ENCODE data around the gene FIZ1.
A peak's percentile ranks its signal among the peaks of the same experiment; 100 is the strongest.

Gene FIZ1

DNA sequence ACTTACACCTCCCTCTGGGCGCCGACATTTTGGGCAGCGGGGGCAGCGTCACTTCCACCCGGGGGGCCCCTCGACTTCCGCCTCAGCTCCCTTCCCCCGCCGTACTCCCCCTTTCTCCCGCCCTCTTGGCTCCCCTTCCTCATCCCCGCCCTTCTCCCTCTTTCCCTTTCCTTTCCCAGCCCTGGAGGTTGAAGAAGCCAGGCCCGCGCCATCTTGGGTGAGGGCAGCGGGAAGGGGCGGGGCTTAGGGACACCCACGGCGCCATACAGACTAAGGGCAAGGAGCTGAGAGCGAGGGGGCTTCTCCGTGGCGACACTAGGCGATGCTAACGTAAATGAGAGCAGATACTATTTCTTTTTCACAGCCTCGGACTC is at the start of gene FIZ1:
FIZ1 (minus strand) TSS at position 50 of the 374 bp plus-strand sequence. CDS start 1,652 bp downstream, outside the sequence.
- peak; percentile 99 for DNase-seq (ENCODE audit: low spot score)

- DNase-seq (ENCODE audit: low spot score), result no peak
These were observed 49.4 kb upstream of the FIZ1 start for GRCh38 chr19:55648585-55649267.

- DNase-seq (ENCODE audit: low spot score), result peak; percentile 27
These were observed 48.6 kb upstream of the FIZ1 start, which contains the start of gene CCDC106 for GRCh38 chr19:55647732-55648584. Gene CCDC106, plus strand, starts transcription at chr19:55648212. Its CDS starts 835 bp downstream, at chr19:55649047.

GRCh38 chr19:55646889-55647731 is 47.8 kb upstream of the FIZ1 start:
- no peak for DNase-seq (ENCODE audit: low spot score)

DNA sequence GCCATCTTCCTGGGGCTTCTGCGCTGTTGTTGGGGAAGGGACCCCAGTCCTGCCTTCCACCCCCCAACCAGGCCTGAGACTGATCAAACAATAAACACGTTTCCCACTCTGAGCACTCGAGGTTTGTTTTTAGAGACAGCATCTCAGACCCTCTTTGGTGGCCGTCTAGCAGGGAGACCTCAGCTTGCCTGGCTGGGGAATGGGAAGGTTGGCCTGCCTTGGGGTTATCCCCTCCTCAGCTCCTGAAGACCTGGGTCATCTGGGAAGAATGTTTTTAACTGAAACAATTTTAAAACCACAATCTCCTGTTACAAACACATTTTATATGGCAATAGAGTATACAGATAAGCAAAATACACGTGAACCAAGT is 46.2 kb upstream of the FIZ1 start:
- DNase-seq (ENCODE audit: low spot score), result no peak

- DNase-seq (ENCODE audit: low spot score), result no peak
These were observed 45.7 kb upstream of the FIZ1 start for GRCh38 chr19:55644842-55645511.

GRCh38 chr19:55644191-55644833 is 45.0 kb upstream of the FIZ1 start:
- DNase-seq (ENCODE audit: low spot score), result no peak

- no peak for DNase-seq (ENCODE audit: low spot score)
These were observed 44.5 kb upstream of the FIZ1 start for GRCh38 chr19:55643887-55644176.

GRCh38 chr19:55643003-55643886 is 43.9 kb upstream of the FIZ1 start, which contains the start of gene ZNF581:
Gene ZNF581, plus strand, starts transcription at chr19:55643649. Its CDS starts 923 bp downstream, at chr19:55644572.
- DNase-seq (ENCODE audit: low spot score), result peak; percentile 81

DNA sequence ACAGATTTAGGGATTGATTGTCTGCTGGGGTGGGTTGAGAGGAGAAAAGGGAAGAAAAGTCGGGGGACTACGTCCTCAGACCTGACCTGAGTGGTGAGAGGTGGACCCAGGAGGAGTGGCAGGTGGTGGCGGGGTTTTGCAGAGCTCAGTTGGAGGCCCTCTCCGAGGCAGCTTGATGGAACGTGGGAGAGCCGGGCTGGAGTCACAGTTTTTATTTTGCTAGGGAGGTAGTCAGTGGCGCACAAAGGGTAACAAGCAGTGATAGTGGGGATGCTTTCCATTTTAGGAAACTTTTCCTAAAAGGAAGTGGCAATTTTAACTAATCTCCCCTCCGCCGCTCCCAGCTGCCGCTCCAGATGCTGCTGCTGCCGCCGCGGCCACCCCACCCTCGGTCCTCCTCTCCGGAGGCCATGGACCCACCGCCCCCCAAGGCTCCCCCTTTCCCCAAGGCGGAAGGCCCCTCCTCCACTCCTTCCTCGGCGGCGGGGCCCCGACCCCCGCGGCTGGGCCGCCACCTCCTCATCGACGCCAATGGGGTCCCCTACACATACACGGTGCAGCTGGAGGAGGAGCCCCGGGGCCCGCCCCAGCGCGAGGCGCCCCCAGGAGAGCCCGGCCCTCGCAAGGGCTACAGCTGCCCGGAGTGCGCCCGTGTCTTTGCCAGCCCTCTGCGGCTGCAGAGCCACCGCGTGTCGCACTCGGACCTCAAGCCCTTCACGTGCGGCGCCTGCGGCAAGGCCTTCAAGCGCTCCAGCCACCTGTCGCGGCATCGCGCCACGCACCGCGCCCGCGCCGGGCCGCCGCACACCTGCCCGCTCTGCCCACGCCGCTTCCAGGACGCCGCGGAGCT is 43.1 kb upstream of the FIZ1 start:
- no peak for DNase-seq (ENCODE audit: low spot score)

GRCh38 chr19:55641426-55642152 is 42.3 kb upstream of the FIZ1 start:
- peak; percentile 26 for DNase-seq (ENCODE audit: low spot score)

DNA sequence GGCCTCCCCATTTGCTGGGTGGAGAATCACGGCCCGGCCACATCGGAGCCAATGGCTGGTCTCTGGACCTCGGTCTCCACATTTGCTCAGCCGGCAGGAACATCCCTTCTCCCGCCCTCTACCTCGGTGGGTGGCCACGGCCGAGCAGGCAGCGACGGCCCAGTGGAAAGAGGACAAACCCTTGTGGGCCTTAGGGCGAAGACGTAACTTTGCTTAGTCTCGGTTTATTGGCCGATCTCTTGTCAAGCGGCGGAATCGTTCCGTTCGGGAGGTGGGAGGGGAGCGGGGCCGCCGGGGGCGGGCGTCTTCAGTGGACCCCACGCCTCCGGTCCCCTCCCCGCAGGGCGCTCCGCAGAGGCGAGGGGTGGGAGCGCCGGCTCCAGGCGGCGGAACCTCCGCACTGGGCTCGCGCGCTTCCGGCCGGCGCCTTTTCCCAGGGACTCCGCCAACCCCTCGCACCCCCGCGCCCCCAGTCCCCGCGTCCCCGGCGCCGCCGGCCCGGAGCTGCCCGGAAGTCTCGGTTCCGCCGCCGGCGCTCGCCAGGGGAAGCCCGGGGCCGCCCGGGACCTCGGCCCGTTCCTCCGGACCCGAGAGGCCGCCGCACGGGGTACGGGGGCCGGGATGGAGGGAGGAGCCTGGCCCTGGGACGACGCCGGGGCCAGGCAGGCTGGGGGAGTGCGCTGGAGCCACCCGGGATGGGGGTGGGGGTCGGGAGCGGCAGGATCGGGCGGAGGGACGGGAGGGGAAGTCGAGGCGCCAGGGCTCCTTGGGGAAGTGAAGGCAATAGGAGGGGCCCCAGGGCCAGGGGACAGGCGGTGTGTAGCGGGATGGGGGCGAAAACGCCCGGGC is 41.5 kb upstream of the FIZ1 start, which contains the start of gene ZNF580:
ZNF580 (plus strand) TSS at position 426 of the 849 bp plus-strand sequence. CDS start 1,507 bp downstream, outside the sequence.
- DNase-seq (ENCODE audit: low spot score), result peak; percentile 53

DNA sequence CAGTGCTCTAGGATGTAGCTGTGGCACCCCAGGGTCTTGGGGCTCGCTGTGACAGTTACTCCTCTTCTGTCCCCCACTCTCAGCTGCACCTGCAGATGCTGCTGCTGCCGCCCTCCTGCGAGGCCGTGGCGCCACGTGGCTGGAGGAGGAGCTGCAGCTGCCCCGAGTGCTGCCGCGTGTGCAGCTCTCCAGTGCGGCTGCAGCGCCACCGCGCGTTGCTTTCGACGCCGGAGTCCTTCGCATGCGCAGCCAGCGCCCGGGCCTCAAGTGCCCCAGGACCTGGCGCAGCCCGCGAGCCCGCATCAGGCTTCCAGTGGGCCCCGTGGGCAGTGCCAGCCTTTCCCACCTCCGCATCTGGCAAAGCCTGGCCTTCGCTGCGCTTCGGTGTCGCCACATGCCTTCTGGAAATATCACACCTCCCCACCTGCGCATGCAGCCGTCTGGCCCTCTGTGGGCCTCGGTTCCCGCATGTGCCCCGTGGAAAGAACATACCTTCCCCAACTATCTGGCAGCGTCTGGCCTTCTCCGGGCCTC is 40.8 kb upstream of the FIZ1 start:
- peak; percentile 72 for DNase-seq (ENCODE audit: low spot score)

DNA sequence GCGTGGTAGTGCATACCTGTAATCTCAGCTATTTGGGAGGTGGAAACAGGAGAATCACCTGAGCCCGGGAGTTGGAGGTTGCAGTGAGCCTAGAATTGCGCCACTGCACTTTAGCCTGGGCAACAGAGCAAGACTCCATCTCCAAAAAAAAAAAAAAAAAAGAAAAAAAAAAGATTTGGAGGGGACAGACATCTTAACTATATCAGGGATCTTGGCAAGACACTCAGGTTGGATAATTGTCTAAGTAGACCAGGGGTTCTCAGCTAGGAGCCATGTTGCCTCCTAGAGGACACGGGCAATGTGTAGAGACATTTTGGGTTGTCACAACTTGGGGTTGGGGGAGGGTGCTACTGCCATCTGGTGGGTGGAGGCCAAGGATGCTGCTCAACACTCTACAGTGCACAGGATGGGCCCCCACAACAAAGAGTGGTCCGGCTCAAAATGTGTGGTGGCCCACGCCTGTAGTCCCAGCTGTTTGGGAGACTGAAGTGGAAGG is 39.6 kb upstream of the FIZ1 start:
- DNase-seq (ENCODE audit: low spot score), result peak; percentile 70

DNA sequence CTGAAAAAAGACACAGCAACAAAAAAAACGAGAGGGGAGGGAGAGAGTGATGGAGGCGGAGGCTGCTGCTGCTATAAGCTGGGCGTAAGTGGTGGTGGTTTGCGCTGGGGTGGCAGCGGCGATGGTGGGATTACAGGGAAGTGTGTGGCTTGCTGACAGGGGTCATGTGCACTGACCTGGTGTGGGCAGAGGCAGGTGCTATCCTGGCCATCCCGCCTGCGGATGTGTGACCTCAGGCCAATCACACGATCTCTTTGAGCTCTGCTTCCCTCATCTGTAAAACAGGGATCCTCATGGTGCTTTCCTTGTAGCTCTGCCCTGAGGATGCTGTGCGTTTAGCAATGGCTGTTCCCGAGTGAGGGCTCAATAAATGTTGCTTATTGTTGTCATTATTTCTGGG is 38.2 kb upstream of the FIZ1 start:
- DNase-seq (ENCODE audit: low spot score), result no peak

- no peak for DNase-seq (ENCODE audit: low spot score)
These were observed 37.4 kb upstream of the FIZ1 start for GRCh38 chr19:55636723-55637122.

GRCh38 chr19:55635856-55636440 is 36.6 kb upstream of the FIZ1 start:
- DNase-seq (ENCODE audit: low spot score), result no peak
